HepG2 (cell line): Measurements from ENCODE around the gene MED22. TPM values are rescaled to one million over a fixed set of nuclear protein-coding genes. Genes with fewer than 3 reads are reported as not detected.

Experiments used
- AKAP8 ChIP-seq: sonication (generic); formaldehyde crosslinking; IDR thresholded peaks from 2 replicates; pipeline ENCODE4 v1.5.1; 2020; ENCODE audit warnings: mild to moderate bottlenecking, missing genetic modification reagents
- FOXJ3 ChIP-seq: sonication (generic); formaldehyde crosslinking; IDR thresholded peaks from 2 replicates; pipeline ENCODE4 v1.4.0; 2020; ENCODE audit warnings: missing genetic modification reagents, mild to moderate bottlenecking, borderline replicate concordance
- HNRNPUL1 ChIP-seq: fragments of 200-400 bp; formaldehyde crosslinking; IDR thresholded peaks from 2 replicates; pipeline ENCODE4 v1.6.1; 2017; ENCODE audit warnings: low read depth, mild to moderate bottlenecking, low read length, moderate library complexity
- JUN ChIP-seq: sonication (generic); formaldehyde crosslinking; IDR thresholded peaks from 2 replicates; pipeline ENCODE4 v1.4.0; 2020; ENCODE audit warnings: mild to moderate bottlenecking, missing genetic modification reagents
- MIER3 ChIP-seq: IDR thresholded peaks from 2 replicates; pipeline ENCODE4 v1.6.1; 2016; ENCODE audit warnings: missing compliant biosample characterization, borderline replicate concordance
- MTF1 ChIP-seq: sonication (generic); formaldehyde crosslinking; IDR thresholded peaks from 2 replicates; pipeline ENCODE4 v1.5.0; 2020; ENCODE audit warnings: missing genetic modification reagents
- RBFOX2 ChIP-seq: fragments of 200-400 bp; formaldehyde crosslinking; IDR thresholded peaks from 2 replicates; pipeline ENCODE4 v1.6.1; 2017; ENCODE audit warnings: low read depth, mild to moderate bottlenecking, low read length
- RBM22 ChIP-seq: fragments of 200-400 bp; formaldehyde crosslinking; optimal IDR thresholded peaks from 2 replicates; pipeline ENCODE3; 2017; ENCODE audit warnings: mild to moderate bottlenecking, low read length, moderate library complexity
- RCOR2 ChIP-seq: IDR thresholded peaks from 2 replicates; pipeline ENCODE4 v1.6.1; 2016; ENCODE audit warnings: missing biosample characterization, missing genetic modification reagents
- SP5 ChIP-seq: IDR thresholded peaks from 2 replicates; pipeline ENCODE4 v1.6.1; 2016; ENCODE audit warnings: low read depth, borderline replicate concordance
- ZBTB20 ChIP-seq: sonication (generic); formaldehyde crosslinking; IDR thresholded peaks from 2 replicates; pipeline ENCODE4 v1.8.1; 2023; ENCODE audit warnings: missing genetic modification reagents, low read depth, mild to moderate bottlenecking, borderline replicate concordance
- ZFAT ChIP-seq: sonication (generic); formaldehyde crosslinking; conservative IDR thresholded peaks from 2 replicates; pipeline ENCODE4 v1.8.1; 2023; ENCODE audit warnings: missing genetic modification reagents, inconsistent platforms
- ZNF275 ChIP-seq: sonication (generic); formaldehyde crosslinking; IDR thresholded peaks from 2 replicates; pipeline ENCODE4 v1.8.0; 2022; ENCODE audit warnings: missing genetic modification reagents, mild to moderate bottlenecking, inconsistent platforms, borderline replicate concordance
- ZNF30 ChIP-seq: sonication (generic); formaldehyde crosslinking; IDR thresholded peaks from 2 replicates; pipeline ENCODE4 v1.5.0; 2020; ENCODE audit warnings: mild to moderate bottlenecking, missing genetic modification reagents
- ZNF530 ChIP-seq: sonication (generic); formaldehyde crosslinking; IDR thresholded peaks from 2 replicates; pipeline ENCODE4 v1.5.0; 2020; ENCODE audit warnings: low read depth, mild to moderate bottlenecking, missing genetic modification reagents
- ZNF670 ChIP-seq: sonication (generic); formaldehyde crosslinking; IDR thresholded peaks from 2 replicates; pipeline ENCODE4 v1.8.0; 2022; ENCODE audit warnings: mild to moderate bottlenecking, missing genetic modification reagents, borderline replicate concordance
- ZNF75D ChIP-seq: sonication (generic); formaldehyde crosslinking; IDR thresholded peaks from 2 replicates; pipeline ENCODE4 v1.8.1; 2023; ENCODE audit warnings: missing genetic modification reagents, mild to moderate bottlenecking, borderline replicate concordance
- ZNF775 ChIP-seq: sonication (generic); formaldehyde crosslinking; IDR thresholded peaks from 2 replicates; pipeline ENCODE4 v1.4.0; 2020; ENCODE audit warnings: missing genetic modification reagents, mild to moderate bottlenecking, moderate library complexity, borderline replicate concordance
- ZNF782 ChIP-seq: sonication (generic); formaldehyde crosslinking; IDR thresholded peaks from 2 replicates; pipeline ENCODE4 v1.4.0; 2020; ENCODE audit warnings: missing genetic modification reagents, mild to moderate bottlenecking, borderline replicate concordance
- polyA plus RNA-seq, 8 experiments: library from polyadenylated mRNA; depleted of rRNA in 3 of 8; stranded (reverse) in 7 of 8; unstranded in 1 of 8; fragments of >200 nt; fragmentation: Illumina TruSeq in 4 of 8; extraction: Trizol in 4 of 8; gene quantifications; 2 replicates each; pipeline versions ENCODE4 v1.2.1 to v1.2.3, GENCODE V29; 2011 to 2016; ENCODE audit warnings: low read depth in 4 of 8, missing spikeins in 1 of 8, mixed read lengths in 1 of 8; ENCODE audit not compliant: insufficient read depth in 1 of 8
- total RNA-seq, 5 experiments: library from RNA; depleted of rRNA; stranded (reverse); fragments of >200 nt; fragmentation: Illumina TruSeq; extraction: Trizol; gene quantifications; 2 replicates each; pipeline ENCODE4 v1.2.3, GENCODE V29; 2016; ENCODE audit warnings: low read depth in 1 of 5
- TF ChIP-seq, protein P1 (sequence below): sonication (generic); formaldehyde crosslinking; IDR thresholded peaks from 2 replicates; pipeline ENCODE4 v1.4.0; 2020; ENCODE audit warnings: missing genetic modification reagents
- TF ChIP-seq, protein P2 (sequence below): sonication (generic); formaldehyde crosslinking; IDR thresholded peaks from 2 replicates; pipeline ENCODE4 v1.4.0; 2020; ENCODE audit warnings: mild to moderate bottlenecking, missing genetic modification reagents
- TF ChIP-seq, protein P3 (sequence below): IDR thresholded peaks from 2 replicates; pipeline ENCODE4 v1.6.1; 2016; ENCODE audit warnings: low read depth, borderline replicate concordance
- TF ChIP-seq, protein P4 (sequence below): sonication (generic); formaldehyde crosslinking; IDR thresholded peaks from 2 replicates; pipeline ENCODE4 v1.9.0; 2022; ENCODE audit warnings: missing genetic modification reagents, mild to moderate bottlenecking, borderline replicate concordance

Gene MED22
- total and polyA plus RNA-seq, 2 of the 13 experiments (the other 11 are each of a cell fraction or from before 2014, with no cell fraction given), result 15.8 to 22.1 TPM

DNA sequence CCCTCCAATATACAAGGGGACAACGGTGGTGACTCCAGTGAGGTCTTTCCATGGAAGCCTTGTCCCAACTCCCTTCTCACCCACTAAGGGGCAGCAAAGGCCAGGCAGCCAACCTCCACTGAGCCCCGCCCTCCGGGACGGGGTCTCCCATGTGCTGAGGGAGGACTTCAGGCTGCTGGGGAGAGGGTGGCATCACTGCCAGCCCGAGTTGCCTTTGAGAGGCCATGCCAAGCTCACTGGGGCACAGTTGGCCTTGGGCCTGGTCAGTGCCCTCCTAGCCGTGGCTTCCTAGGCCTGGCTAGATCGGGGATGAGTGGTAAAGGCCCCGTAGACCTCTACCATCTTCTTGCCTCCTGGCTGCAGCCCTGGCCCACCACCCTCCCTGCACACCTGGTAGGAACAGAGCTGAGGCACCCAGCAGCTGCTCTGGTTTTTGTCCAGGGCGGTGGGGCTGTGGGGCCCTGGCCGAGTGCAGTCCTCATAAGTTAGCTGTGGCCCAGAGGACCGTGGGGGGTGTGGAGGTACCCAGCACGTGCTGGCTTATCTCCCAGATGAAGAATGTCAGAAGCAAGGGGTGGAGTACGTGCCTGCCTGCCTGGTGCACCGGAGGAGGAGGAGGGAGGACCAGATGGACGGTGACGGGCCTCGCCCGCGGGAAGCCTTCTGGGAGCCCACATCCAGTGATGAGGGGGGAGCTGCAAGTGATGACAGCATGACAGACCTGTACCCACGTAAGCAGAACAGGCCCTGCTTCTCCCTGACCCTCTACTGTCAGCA, 11.7 kb upstream of the MED22 start (continued):
- TF ChIP-seq, protein P1, sequence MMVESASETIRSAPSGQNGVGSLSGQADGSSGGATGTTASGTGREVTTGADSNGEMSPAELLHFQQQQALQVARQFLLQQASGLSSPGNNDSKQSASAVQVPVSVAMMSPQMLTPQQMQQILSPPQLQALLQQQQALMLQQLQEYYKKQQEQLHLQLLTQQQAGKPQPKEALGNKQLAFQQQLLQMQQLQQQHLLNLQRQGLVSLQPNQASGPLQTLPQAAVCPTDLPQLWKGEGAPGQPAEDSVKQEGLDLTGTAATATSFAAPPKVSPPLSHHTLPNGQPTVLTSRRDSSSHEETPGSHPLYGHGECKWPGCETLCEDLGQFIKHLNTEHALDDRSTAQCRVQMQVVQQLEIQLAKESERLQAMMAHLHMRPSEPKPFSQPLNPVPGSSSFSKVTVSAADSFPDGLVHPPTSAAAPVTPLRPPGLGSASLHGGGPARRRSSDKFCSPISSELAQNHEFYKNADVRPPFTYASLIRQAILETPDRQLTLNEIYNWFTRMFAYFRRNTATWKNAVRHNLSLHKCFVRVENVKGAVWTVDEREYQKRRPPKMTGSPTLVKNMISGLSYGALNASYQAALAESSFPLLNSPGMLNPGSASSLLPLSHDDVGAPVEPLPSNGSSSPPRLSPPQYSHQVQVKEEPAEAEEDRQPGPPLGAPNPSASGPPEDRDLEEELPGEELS, result no peak
- TF ChIP-seq, protein P2, sequence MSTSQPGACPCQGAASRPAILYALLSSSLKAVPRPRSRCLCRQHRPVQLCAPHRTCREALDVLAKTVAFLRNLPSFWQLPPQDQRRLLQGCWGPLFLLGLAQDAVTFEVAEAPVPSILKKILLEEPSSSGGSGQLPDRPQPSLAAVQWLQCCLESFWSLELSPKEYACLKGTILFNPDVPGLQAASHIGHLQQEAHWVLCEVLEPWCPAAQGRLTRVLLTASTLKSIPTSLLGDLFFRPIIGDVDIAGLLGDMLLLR (CRISPR knock-in tag), result no peak
- TF ChIP-seq ZNF275 (CRISPR knock-in tag) (no peak), ZBTB20 (CRISPR knock-in tag) (0 out of 2 replicates have a peak, but pooled peaks have one; percentile 19), HNRNPUL1 (no peak), RBM22 (peak; percentile 51), ZNF530 (CRISPR knock-in tag) (no peak), FOXJ3 (CRISPR knock-in tag) (no peak), ZNF775 (CRISPR knock-in tag) (no peak), RCOR2 (CRISPR knock-in tag) (no peak), ZNF75D (CRISPR knock-in tag) (no peak), MIER3 (CRISPR knock-in tag) (0 out of 2 replicates have a peak, but pooled peaks have one; percentile 20), JUN (CRISPR knock-in tag) (no peak), ZNF670 (CRISPR knock-in tag) (no peak), ZFAT (CRISPR knock-in tag) (no peak), ZNF30 (CRISPR knock-in tag) (no peak), RBFOX2 (peak; percentile 40; the same call in 1 of the 2 replicates), SP5 (CRISPR knock-in tag) (peak; percentile 74; the same call in 1 of the 2 replicates), AKAP8 (peak; percentile 73; the same call in 1 of the 2 replicates), ZNF782 (CRISPR knock-in tag) (no peak), MTF1 (CRISPR knock-in tag) (no peak)
- TF ChIP-seq, protein P3, sequence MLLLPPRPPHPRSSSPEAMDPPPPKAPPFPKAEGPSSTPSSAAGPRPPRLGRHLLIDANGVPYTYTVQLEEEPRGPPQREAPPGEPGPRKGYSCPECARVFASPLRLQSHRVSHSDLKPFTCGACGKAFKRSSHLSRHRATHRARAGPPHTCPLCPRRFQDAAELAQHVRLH (CRISPR knock-in tag), result no peak
- TF ChIP-seq, protein P4, sequence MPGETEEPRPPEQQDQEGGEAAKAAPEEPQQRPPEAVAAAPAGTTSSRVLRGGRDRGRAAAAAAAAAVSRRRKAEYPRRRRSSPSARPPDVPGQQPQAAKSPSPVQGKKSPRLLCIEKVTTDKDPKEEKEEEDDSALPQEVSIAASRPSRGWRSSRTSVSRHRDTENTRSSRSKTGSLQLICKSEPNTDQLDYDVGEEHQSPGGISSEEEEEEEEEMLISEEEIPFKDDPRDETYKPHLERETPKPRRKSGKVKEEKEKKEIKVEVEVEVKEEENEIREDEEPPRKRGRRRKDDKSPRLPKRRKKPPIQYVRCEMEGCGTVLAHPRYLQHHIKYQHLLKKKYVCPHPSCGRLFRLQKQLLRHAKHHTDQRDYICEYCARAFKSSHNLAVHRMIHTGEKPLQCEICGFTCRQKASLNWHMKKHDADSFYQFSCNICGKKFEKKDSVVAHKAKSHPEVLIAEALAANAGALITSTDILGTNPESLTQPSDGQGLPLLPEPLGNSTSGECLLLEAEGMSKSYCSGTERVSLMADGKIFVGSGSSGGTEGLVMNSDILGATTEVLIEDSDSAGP (CRISPR knock-in tag), result peak; percentile 68; the same call in 1 of the 2 replicates
